Measurements from ENCODE around the gene HOXC4.

HOXC4 gene

GRCh38 chr12:54028314-54029201 lies 25.1 kb upstream of the HOXC4 start, which contains the start of gene HOXC6:
HOXC6 (plus strand) TSS chr12:54028440; CDS start chr12:54028522, 82 bp downstream.
- DNase-seq (ENCODE audit: low spot score): no peak
- Histone ChIP-seq H3K27ac (no peak within 1 kb of the TSS), H3K4me3 (peak within 1 kb of the TSS; percentile 51)
- TF ChIP-seq, protein P1, sequence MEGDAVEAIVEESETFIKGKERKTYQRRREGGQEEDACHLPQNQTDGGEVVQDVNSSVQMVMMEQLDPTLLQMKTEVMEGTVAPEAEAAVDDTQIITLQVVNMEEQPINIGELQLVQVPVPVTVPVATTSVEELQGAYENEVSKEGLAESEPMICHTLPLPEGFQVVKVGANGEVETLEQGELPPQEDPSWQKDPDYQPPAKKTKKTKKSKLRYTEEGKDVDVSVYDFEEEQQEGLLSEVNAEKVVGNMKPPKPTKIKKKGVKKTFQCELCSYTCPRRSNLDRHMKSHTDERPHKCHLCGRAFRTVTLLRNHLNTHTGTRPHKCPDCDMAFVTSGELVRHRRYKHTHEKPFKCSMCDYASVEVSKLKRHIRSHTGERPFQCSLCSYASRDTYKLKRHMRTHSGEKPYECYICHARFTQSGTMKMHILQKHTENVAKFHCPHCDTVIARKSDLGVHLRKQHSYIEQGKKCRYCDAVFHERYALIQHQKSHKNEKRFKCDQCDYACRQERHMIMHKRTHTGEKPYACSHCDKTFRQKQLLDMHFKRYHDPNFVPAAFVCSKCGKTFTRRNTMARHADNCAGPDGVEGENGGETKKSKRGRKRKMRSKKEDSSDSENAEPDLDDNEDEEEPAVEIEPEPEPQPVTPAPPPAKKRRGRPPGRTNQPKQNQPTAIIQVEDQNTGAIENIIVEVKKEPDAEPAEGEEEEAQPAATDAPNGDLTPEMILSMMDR (IDR thresholded peaks at IDR 0.05): no peak

DNA sequence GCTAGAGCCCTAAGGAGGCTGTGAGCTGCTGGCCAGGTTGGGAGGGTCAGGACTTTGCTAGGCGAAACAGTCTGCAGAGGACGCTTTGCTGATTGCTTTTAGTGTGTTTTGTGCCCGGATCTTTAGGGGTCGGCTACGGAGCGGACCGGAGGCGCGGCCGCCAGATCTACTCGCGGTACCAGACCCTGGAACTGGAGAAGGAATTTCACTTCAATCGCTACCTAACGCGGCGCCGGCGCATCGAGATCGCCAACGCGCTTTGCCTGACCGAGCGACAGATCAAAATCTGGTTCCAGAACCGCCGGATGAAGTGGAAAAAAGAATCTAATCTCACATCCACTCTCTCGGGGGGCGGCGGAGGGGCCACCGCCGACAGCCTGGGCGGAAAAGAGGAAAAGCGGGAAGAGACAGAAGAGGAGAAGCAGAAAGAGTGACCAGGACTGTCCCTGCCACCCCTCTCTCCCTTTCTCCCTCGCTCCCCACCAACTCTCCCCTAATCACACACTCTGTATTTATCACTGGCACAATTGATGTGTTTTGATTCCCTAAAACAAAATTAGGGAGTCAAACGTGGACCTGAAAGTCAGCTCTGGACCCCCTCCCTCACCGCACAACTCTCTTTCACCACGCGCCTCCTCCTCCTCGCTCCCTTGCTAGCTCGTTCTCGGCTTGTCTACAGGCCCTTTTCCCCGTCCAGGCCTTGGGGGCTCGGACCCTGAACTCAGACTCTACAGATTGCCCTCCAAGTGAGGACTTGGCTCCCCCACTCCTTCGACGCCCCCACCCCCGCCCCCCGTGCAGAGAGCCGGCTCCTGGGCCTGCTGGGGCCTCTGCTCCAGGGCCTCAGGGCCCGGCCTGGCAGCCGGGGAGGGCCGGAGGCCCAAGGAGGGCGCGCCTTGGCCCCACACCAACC lies 23.9 kb upstream of the HOXC4 start:
- no peak overlapping the region for H3K27ac ChIP-seq

GRCh38 chr12:54030442-54030801 lies 23.2 kb upstream of the HOXC4 start:
- TF ChIP-seq, protein P1 (IDR thresholded peaks at IDR 0.05): no peak
- H3K4me3 ChIP-seq: no peak overlapping the region
- no peak overlapping the region for H3K27ac ChIP-seq
- no peak for DNase-seq (ENCODE audit: low spot score)

More for the DNA sequence above, 23.9 kb upstream of the HOXC4 start:
- no peak overlapping the region for H3K4me3 ChIP-seq
- no peak for DNase-seq (ENCODE audit: low spot score)
- TF ChIP-seq, protein P1 (IDR thresholded peaks at IDR 0.05): no peak

DNA sequence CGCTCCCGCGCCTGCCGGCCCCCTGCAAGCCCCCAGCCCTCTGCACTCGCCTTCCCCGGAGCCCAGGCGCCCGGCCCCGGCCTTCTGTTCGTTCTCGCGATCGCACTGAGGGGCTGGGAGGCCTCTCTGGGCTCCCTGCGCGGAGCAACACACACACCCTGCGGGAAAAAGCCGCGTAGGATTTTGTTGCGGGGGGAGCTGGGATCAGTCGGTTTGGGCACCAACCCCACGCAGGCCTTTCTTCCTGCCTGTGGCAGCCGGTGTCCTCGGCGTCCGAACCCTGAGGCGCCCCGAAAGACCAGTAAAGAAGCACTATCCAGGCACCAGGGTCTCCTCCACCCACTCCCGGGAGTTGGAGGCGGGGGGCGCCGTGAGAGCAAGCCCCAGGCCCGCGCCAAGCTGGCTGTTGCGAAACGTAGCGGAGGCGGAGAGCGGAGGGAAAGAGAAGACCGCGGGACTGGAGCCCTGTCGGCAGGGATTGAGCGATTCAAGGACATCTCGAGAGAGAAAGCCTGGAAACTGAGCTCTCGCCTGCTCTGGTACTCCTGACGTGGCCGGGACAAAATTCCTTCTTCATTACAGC lies 22.7 kb upstream of the HOXC4 start:
- H3K4me3 ChIP-seq: peak overlapping the region; percentile 29

GRCh38 chr12:54031480-54031879 lies 22.2 kb upstream of the HOXC4 start:
- TF ChIP-seq, protein P1 (IDR thresholded peaks at IDR 0.05): no peak
- Histone ChIP-seq H3K4me3 (peak overlapping the region; percentile 29), H3K27ac (no peak overlapping the region)
- DNase-seq (ENCODE audit: low spot score): no peak

More for the DNA sequence above, 22.7 kb upstream of the HOXC4 start:
- TF ChIP-seq, protein P1 (IDR thresholded peaks at IDR 0.05): no peak
- no peak for DNase-seq (ENCODE audit: low spot score)
- H3K27ac ChIP-seq: no peak overlapping the region

GRCh38 chr12:54032086-54032619 lies 21.5 kb upstream of the HOXC4 start:
- TF ChIP-seq, protein P1 (IDR thresholded peaks at IDR 0.05): no peak
- Histone ChIP-seq H3K4me3 (no peak overlapping the region), H3K27ac (no peak overlapping the region)

More at GRCh38 chr12:54032086-54032619, 21.5 kb upstream of the HOXC4 start:
- no peak for DNase-seq (ENCODE audit: low spot score)
